GM12878 (cell line): ENCODE measurements around the gene PLEKHF1. TPM values are rescaled to one million over a fixed set of nuclear protein-coding genes. Genes with fewer than 3 reads are reported as not detected.

Source experiments
- ATAC-seq: fragments of 200-7000 bp; cut with Tn5 transposase; 3 replicates; pipeline ENCODE4 v1.9.1; 2020; ENCODE audit warnings: mild to moderate bottlenecking, moderate library complexity
- BruUV-seq: library from RNA; stranded (reverse); fragments of 400-500 nt; replicated peaks from 2 replicates; lab custom pipeline; 2021; lab: Mats Ljungman, UMichigan
- CTCF ChIA-PET: fragments of 300-600 bp; sonication (Branson Sonifier 250); formaldehyde crosslinking; extraction: SDS; loops from one replicate; lab custom pipeline; 2021; ENCODE audit warnings: inconsistent platforms; lab: Yijun Ruan, JAX
- POLR2A ChIA-PET: fragments of 350-600 bp; formaldehyde crosslinking; extraction: SDS; loops from one replicate; lab custom pipeline; 2021; ENCODE audit warnings: inconsistent platforms; lab: Charles Lee
- RAD21 ChIA-PET: fragments of 300-600 bp; sonication (Branson Sonifier 250); formaldehyde crosslinking; loops from one replicate; lab custom pipeline; 2023; ENCODE audit warnings: antibody characterized with exemption; ENCODE audit not compliant: unreplicated experiment; lab: Charles Lee
- SMC1A ChIA-PET: fragments of 300-600 bp; sonication (Branson Sonifier 250); formaldehyde crosslinking; loops from one replicate; lab custom pipeline; 2023; ENCODE audit not compliant: unreplicated experiment, uncharacterized antibody; lab: Charles Lee
- DNase-seq: peaks from one replicate; pipeline ENCODE4 v3.0.0-alpha.2; 2011; ENCODE audit warnings: low read depth, low spot score
- FAIRE-seq: peaks from 3 replicates; lab custom pipeline; 2011; peaks lifted over from hg19 to GRCh38; lab: Jason Lieb, UNC
- H2AFZ ChIP-seq: 2 replicates; pipeline ENCODE4 v1.6.0; 2011; ENCODE audit warnings: low read depth, low read length, control low read depth; ENCODE audit not compliant: control insufficient read depth
- H3K27ac ChIP-seq: 2 replicates; pipeline ENCODE4 v1.5.1; 2011; ENCODE audit warnings: control low read depth; ENCODE audit not compliant: control insufficient read depth, insufficient read depth
- H3K27me3 ChIP-seq, 2 experiments: replicated peaks in 1 of 2; 2 replicates each; pipeline versions ENCODE4 v1.6.0 to v1.6.1; 2011; ENCODE audit warnings: low read length in 1 of 2; ENCODE audit not compliant: control insufficient read depth in 2 of 2, insufficient read depth in 2 of 2
- H3K36me3 ChIP-seq, 2 experiments: 2 replicates each; pipeline ENCODE4 v1.5.1; 2011; ENCODE audit warnings: low read length in 1 of 2; ENCODE audit not compliant: control insufficient read depth in 2 of 2, insufficient read depth in 2 of 2
- H3K4me1 ChIP-seq: 2 replicates; pipeline ENCODE4 v1.6.1; 2011; ENCODE audit warnings: mild to moderate bottlenecking, low read length, moderate library complexity, mixed read lengths; ENCODE audit not compliant: control insufficient read depth, insufficient read depth
- H3K4me2 ChIP-seq: 2 replicates; pipeline ENCODE4 v1.6.0; 2011; ENCODE audit warnings: control low read depth; ENCODE audit not compliant: control insufficient read depth, insufficient read depth
- H3K4me3 ChIP-seq: fragments of 200-600 bp; sonication (generic); 2 replicates; pipeline ENCODE4 v1.5.1; 2016
- H3K79me2 ChIP-seq: 2 replicates; pipeline ENCODE4 v1.6.0; 2011; ENCODE audit warnings: low read length; ENCODE audit not compliant: control insufficient read depth, insufficient read depth
- H3K9ac ChIP-seq: 2 replicates; pipeline ENCODE4 v1.8.0; 2011; ENCODE audit warnings: low read length, control low read depth, mixed read lengths; ENCODE audit not compliant: control insufficient read depth, insufficient read depth
- H3K9me3 ChIP-seq: replicated peaks from 3 replicates; pipeline ENCODE4 v1.5.1; 2011; ENCODE audit warnings: mild to moderate bottlenecking, low read length; ENCODE audit not compliant: control insufficient read depth, insufficient read depth
- H4K20me1 ChIP-seq: 2 replicates; pipeline ENCODE4 v1.6.0; 2011; ENCODE audit not compliant: control insufficient read depth, insufficient read depth
- CREM ChIP-seq: IDR thresholded peaks from 2 replicates; pipeline ENCODE4 v1.6.1; 2014; ENCODE audit warnings: antibody characterized with exemption, low read depth
- DPF2 ChIP-seq: fragments of 450-650 bp; IDR thresholded peaks from 2 replicates; pipeline ENCODE4 v1.6.1; 2017; ENCODE audit warnings: mild to moderate bottlenecking
- EED ChIP-seq: sonication (generic); IDR thresholded peaks from 2 replicates; pipeline ENCODE4 v1.6.1; 2016; ENCODE audit warnings: antibody characterized with exemption, low read depth
- MAX ChIP-seq: IDR thresholded peaks from 2 replicates; pipeline ENCODE4 v1.6.1; 2012; ENCODE audit warnings: low read depth, low read length, improper control_type of control experiment
- MYB ChIP-seq: fragments of 150-350 bp; IDR thresholded peaks from 2 replicates; pipeline ENCODE4 v1.6.1; 2014; ENCODE audit warnings: mild to moderate bottlenecking, low read depth, low read length, borderline replicate concordance
- NR2C2 ChIP-seq: IDR thresholded peaks from 2 replicates; pipeline ENCODE4 v1.6.1; 2011; ENCODE audit warnings: borderline replicate concordance, low read depth; ENCODE audit not compliant: control insufficient read depth, insufficient read length
- RELA ChIP-seq: fragments of 450-650 bp; IDR thresholded peaks from 2 replicates; pipeline ENCODE4 v1.8.0; 2014; ENCODE audit warnings: borderline replicate concordance; ENCODE audit not compliant: partially characterized antibody
- SMAD1 ChIP-seq: fragments of 450-650 bp; IDR thresholded peaks from 2 replicates; pipeline ENCODE4 v1.6.1; 2018; ENCODE audit warnings: mild to moderate bottlenecking, low read depth; ENCODE audit not compliant: partially characterized antibody
- SRF ChIP-seq, 2 experiments: IDR thresholded peaks; 2 replicates each; pipeline ENCODE4 v1.6.1; 2011; ENCODE audit warnings: low read depth in 2 of 2, low read length in 2 of 2, mild to moderate bottlenecking in 1 of 2, moderate library complexity in 1 of 2
- TAF1 ChIP-seq: IDR thresholded peaks from 2 replicates; pipeline ENCODE4 v1.6.1; 2011; ENCODE audit warnings: mild to moderate bottlenecking, low read depth, low read length, borderline replicate concordance
- ZBTB40 ChIP-seq: fragments of 450-650 bp; IDR thresholded peaks from 2 replicates; pipeline ENCODE4 v1.6.1; 2016; ENCODE audit warnings: mild to moderate bottlenecking, moderate library complexity, borderline replicate concordance
- WGBS: methylation state at CpG from one replicate; pipeline ENCODE4 v1.1.6; 2016; ENCODE audit warnings: low lambda C conversion rate; ENCODE audit not compliant: insufficient replicate concordance, insufficient coverage; ENCODE audit errors: missing lambda C conversion rate; 5-methylcytosine and 5-hydroxymethylcytosine counted together
- in situ Hi-C: fragments of 300-500 bp; cut with MboI; formaldehyde crosslinking; loops from 9 replicates; pipeline ENCODE4 v1.14.3; 2018; ENCODE audit warnings: mixed read lengths
- intact Hi-C: fragments of 100-400 bp; cut with micrococcal nuclease; formaldehyde crosslinking; loops from one replicate; pipeline ENCODE4 v1.14.2; 2022; ENCODE audit not compliant: unreplicated experiment
- polyA plus RNA-seq, 11 experiments: library from polyadenylated mRNA; depleted of rRNA in 4 of 11; unstranded in 6 of 11; stranded (reverse) in 5 of 11; fragments of >200 nt; fragmentation: Nextera tagmentation in 4 of 11; fragmentation: Illumina TruSeq in 1 of 11; extraction: Ambion mirVana in 4 of 11; extraction: Trizol in 1 of 11; gene quantifications; 1 replicate in 1 of 11; 2 replicates in 10 of 11; pipeline versions ENCODE4 v1.2.1 to v1.2.3, GENCODE V29; 2011 to 2016; ENCODE audit warnings: inconsistent platforms in 2 of 11, missing spikeins in 2 of 11, low read depth in 1 of 11
- total RNA-seq, 4 experiments: library from RNA; depleted of rRNA in 3 of 4; stranded (reverse); fragments of >200 nt in 3 of 4; fragmentation: Illumina TruSeq in 1 of 4; extraction: Trizol in 1 of 4; gene quantifications; 2 replicates each; pipeline versions ENCODE4 v1.2.1 to v1.2.3, GENCODE V29; 2013 to 2021

Gene PLEKHF1
- total and polyA plus RNA-seq, 10 of the 15 experiments (the other 5 are each of a cell fraction or from before 2014, with no cell fraction given), result 0.10 to 20.3 (median 15.3) TPM

GRCh38 chr19:29697523-29698261 is 32.4 kb downstream of the PLEKHF1 start:
- Histone ChIP-seq H3K9ac (no peak overlapping the region), H3K27ac (no peak overlapping the region), H4K20me1 (no peaks in the 10 kb centered on the region), H3K36me3 (peaks cover 0 to 4% of the 10 kb centered on the region in 2 experiments; a peak in 2 of 4 replicates), H3K27me3 (no peaks in the 10 kb centered on the region), H3K4me2 (no peak overlapping the region), H2AFZ (no peak overlapping the region), H3K79me2 (no peaks in the 10 kb centered on the region), H3K4me3 (no peak overlapping the region), H3K4me1 (no peaks in the 10 kb centered on the region; the same call in 1 of the 2 replicates), H3K9me3 (no peaks in the 10 kb centered on the region; the same call in 2 of the 3 replicates)
- ChIA-PET CTCF (interaction anchor here (2.5 kb wide), 1 partner anchor 16 kb away, joined by 6 read pairs; no protein-coding TSS in a partner anchor), RAD21 (no interaction called here), SMC1A (no interaction called here), POLR2A (no interaction called here)
- no peak for TF ChIP-seq MAX
- no peak for TF ChIP-seq MYB
- no peak for TF ChIP-seq SRF (IDR thresholded peaks at IDR 0.05; ENCODE audit: low read depth in 2 of 2, low read length in 2 of 2)
- TF ChIP-seq NR2C2, result no peak
- no peak for TF ChIP-seq EED
- TF ChIP-seq SMAD1, result no peak
- TF ChIP-seq RELA, result no peak
- no peak for TF ChIP-seq ZBTB40
- no peak for TF ChIP-seq TAF1
- no peak for TF ChIP-seq CREM
- TF ChIP-seq DPF2, result no peak
- FAIRE-seq, result no peak
- 78% methylated on average over 10 of the region's 10 CpGs for WGBS
- in situ Hi-C loops, result no loop called here
- no peak for ATAC-seq
- DNase-seq, result no peak
- intact Hi-C loops, result no loop called here
- BruUV-seq, result no TSS peak
